Measurements from ENCODE around the gene VIT. TPM values are rescaled to one million over a fixed set of nuclear protein-coding genes. Genes with fewer than 3 reads are reported as not detected.

The VIT gene, protein sequence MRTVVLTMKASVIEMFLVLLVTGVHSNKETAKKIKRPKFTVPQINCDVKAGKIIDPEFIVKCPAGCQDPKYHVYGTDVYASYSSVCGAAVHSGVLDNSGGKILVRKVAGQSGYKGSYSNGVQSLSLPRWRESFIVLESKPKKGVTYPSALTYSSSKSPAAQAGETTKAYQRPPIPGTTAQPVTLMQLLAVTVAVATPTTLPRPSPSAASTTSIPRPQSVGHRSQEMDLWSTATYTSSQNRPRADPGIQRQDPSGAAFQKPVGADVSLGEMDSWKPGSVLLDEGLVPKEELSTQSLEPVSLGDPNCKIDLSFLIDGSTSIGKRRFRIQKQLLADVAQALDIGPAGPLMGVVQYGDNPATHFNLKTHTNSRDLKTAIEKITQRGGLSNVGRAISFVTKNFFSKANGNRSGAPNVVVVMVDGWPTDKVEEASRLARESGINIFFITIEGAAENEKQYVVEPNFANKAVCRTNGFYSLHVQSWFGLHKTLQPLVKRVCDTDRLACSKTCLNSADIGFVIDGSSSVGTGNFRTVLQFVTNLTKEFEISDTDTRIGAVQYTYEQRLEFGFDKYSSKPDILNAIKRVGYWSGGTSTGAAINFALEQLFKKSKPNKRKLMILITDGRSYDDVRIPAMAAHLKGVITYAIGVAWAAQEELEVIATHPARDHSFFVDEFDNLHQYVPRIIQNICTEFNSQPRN
- total RNA-seq = 67.9 TPM

- no peak for DNase-seq (ENCODE audit: low spot score)
- intact Hi-C loops (cut with DNase I) = no loop called here
- peak; percentile 82 for ATAC-seq
These were observed at the start of gene VIT for GRCh38 chr2:36696533-36696932. Gene VIT, plus strand, starts transcription at chr2:36696707. Its CDS starts 19,664 bp downstream, at chr2:36716371.

- intact Hi-C loops (cut with DNase I) = no loop called here
- ATAC-seq = no peak
These were observed 46.3 kb upstream of the VIT start for GRCh38 chr2:36650031-36650829.

GRCh38 chr2:36653155-36653554 lies 43.4 kb upstream of the VIT start:
- no peak for ATAC-seq
- intact Hi-C loops (cut with DNase I) = no loop called here

More at GRCh38 chr2:36650031-36650829, 46.3 kb upstream of the VIT start:
- DNase-seq (ENCODE audit: low spot score) = no peak

GRCh38 chr2:36653967-36654694 lies 42.4 kb upstream of the VIT start:
- intact Hi-C loops (cut with DNase I) = no loop called here
- no peak for DNase-seq (ENCODE audit: low spot score)
- no peak for ATAC-seq

More at GRCh38 chr2:36653155-36653554, 43.4 kb upstream of the VIT start:
- DNase-seq (ENCODE audit: low spot score) = no peak

GRCh38 chr2:36655453-36655852 lies 41.1 kb upstream of the VIT start:
- intact Hi-C loops (cut with DNase I) = no loop called here
- DNase-seq (ENCODE audit: low spot score) (no peak), ATAC-seq (peak; percentile 52)

GRCh38 chr2:36657703-36658102 lies 38.8 kb upstream of the VIT start:
- DNase-seq (ENCODE audit: low spot score) (no peak), ATAC-seq (no peak)
- intact Hi-C loops (cut with DNase I) = no loop called here

GRCh38 chr2:36658277-36658748 lies 38.2 kb upstream of the VIT start:
- ATAC-seq (no peak), DNase-seq (ENCODE audit: low spot score) (no peak)
- intact Hi-C loops (cut with DNase I) = no loop called here

GRCh38 chr2:36659218-36659617 lies 37.3 kb upstream of the VIT start:
- intact Hi-C loops (cut with DNase I) = no loop called here
- DNase-seq (ENCODE audit: low spot score) = no peak
- ATAC-seq = no peak

DNA sequence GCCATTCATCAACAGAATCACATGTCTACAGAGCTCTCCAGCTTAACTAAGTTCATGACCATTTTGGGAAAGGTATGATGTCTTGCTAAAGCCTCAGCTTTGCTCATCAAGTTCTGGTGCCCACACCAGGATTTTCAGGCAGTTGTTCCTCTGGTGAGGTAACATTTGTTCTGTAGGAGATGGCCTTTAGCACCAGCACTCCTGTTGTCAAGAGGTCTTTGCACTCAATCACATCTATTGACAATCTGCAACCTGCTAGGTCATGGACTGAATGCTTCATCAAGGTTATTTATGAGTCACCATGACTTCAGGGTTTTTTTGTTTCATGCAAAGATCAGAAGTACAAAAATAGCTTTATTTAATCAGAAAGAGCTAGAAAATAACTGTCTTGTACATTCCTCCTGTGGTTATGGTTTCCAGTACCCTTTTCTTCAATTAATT lies 36.6 kb upstream of the VIT start:
- intact Hi-C loops (cut with DNase I) = loop anchor here (10.0 kb wide), 1 partner anchor 305 kb away; the partner anchor contains the start of gene CRIM1
- no peak for ATAC-seq
- no peak for DNase-seq (ENCODE audit: low spot score)

DNA sequence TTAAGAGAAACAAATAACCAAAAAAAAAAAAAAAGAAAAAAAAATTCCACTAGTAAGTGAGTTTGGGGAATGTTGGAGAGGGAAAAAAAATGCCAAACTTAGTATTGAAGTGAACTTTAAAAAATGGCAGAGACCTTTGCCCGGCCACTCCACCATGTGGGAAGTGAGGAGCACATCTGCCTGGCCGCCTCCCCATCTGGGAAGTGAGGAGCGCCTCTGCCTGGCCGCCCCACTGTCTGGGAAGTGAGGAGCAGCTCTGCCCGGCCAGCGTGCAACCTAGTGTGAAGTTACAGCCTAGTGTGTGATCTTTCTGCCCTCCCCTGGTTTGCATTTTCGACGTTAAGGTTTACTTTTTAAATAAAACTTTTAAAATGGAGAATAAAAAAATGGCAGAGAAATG lies 33.9 kb upstream of the VIT start:
- ATAC-seq (no peak), DNase-seq (ENCODE audit: low spot score) (no peak)
- intact Hi-C loops (cut with DNase I) = loop anchor here (10.0 kb wide), 1 partner anchor 308 kb away; the partner anchor contains the start of gene CRIM1

DNA sequence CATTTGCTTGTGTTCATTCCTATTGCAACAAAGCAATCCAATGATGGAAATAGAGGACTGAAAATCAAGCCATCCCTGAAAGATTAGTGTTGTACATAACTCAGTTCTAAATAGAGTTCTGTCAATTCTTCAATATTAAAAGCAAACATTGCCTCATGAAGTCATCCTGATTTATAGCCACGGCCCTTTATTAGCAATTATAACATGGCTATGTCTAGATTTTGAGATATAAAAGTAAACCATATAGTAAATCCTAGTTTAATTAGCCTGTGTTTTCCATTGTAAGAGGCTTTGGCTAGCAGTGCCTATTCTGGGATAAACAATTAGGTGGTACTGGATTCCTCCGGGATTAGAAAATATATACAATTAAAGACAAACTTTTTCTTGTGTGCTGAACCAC lies 33.2 kb upstream of the VIT start:
- DNase-seq (ENCODE audit: low spot score) = no peak
- ATAC-seq = no peak
- intact Hi-C loops (cut with DNase I) = loop anchor here (10.0 kb wide), 1 partner anchor 308 kb away; the partner anchor contains the start of gene CRIM1

DNA sequence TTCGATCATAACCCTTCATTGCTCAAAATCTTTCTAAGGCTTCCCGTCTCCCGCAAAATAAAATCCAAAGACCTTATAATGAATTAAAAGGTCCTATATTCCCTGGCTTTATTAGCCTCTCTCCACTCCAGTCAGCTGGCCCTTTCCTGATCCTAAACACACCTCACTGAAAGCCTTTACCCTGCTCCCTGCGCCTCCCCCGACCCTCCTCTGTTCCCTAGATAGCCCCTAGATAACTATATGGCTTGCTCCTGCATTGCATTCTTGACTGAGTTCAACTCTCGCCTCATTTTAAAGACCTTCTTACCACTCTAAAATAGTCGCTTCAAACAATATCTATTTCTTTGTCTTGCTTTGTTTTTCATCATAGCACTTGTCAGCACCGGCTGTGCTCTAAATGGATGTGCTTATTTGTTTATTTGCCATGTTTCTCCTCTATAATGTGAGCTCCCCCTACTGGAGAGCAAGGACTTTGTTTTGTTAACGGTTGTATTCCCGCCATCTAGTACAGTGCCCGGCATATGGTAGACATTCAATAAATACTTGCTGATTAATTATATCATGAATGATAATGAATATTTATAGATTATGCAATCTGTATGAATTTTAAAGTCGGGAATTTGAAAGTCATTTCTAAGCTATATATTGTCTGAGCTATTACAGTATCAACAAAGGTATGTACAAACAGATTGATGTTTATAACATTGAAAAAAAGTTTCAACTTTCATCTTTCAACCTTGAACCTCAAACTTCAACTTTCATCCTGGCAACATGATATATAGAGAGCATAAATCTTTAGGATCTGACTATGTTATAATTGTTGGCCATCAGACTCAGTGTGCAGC lies 32.4 kb upstream of the VIT start:
- ATAC-seq = peak; percentile 87
- DNase-seq (ENCODE audit: low spot score) = no peak
- intact Hi-C loops (cut with DNase I) = loop anchor here (10.0 kb wide), 1 partner anchor 309 kb away; the partner anchor contains the start of gene CRIM1

DNA sequence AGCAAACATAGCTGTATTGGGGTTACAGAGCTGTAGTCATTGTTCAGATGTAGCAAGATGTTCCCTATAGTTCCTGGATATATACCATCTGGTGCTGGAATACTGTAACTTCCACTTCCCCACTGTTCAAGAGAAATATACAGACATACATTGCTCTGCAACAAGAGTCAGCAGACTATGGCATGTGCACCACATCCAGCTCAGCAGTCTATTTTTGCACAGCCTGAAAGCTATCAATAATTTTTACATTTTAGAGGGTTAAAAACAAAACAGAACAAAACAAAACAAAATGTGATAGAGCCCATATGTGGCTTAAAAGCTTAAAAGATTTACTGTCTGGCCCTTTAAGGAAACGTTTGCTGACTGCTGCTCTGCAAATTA lies 31.8 kb upstream of the VIT start:
- DNase-seq (ENCODE audit: low spot score) (no peak), ATAC-seq (no peak)
- intact Hi-C loops (cut with DNase I) = loop anchor here (10.0 kb wide), 1 partner anchor 310 kb away; the partner anchor contains the start of gene CRIM1

GRCh38 chr2:36667931-36668330 lies 28.6 kb upstream of the VIT start:
- no peak for DNase-seq (ENCODE audit: low spot score)
- ATAC-seq = no peak
- intact Hi-C loops (cut with DNase I) = loop anchor here (10.0 kb wide), 1 partner anchor 313 kb away; the partner anchor contains the start of gene CRIM1

DNA sequence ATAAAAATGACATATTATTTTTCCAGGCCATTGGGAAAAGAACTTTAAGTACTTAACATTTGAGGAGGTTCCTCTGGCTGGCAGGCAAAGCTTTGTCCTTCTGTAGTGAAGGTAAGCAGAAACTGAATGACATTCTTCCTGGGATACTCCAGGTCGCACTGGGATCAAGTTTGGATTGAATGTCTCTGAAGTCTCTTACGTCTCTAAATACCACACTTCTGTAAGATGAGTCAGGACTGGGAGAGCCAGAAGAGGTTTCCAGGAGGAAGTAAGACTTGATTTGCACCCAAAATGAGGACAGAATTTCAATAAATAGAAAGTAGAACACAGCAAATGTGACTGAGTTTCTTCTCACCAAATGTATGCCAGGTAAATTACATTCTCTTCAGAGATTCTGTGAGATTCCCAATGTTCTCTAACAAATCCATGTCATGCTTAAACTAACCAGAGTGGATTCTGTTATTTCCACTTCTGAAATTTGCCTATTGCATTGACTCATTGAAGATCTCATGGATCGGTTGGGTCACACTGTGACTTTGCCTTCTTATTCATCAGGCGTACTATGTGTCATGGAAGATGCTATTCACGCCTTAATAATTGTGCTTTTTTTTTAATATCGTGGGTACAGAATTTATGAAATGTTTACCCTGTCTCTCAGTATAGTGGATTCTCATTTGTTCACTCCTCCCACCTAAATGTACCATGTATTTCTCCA lies 25.5 kb upstream of the VIT start:
- ATAC-seq = no peak
- intact Hi-C loops (cut with DNase I) = no loop called here
- no peak for DNase-seq (ENCODE audit: low spot score)

DNA sequence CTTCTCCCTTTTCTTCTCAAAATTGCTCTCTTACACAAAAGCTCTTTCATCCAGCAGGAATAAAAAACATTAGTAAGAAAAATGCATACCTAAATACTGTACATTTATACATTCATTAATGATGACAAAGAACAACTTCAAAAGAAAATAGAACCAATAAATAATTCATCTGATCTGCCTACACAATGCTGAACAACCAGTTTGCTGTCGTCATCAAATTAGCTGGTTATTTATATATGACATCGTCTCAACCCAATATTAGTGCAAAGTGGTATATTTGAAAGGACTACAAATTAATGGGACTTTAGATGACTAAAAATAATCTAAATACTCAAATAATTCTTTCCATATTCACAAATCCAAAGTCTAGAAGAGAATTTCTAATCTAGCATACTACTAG lies 24.8 kb upstream of the VIT start:
- intact Hi-C loops (cut with DNase I) = no loop called here
- ATAC-seq = no peak
- DNase-seq (ENCODE audit: low spot score) = no peak

- no peak for ATAC-seq
- intact Hi-C loops (cut with DNase I) = no loop called here
- no peak for DNase-seq (ENCODE audit: low spot score)
These were observed 24.3 kb upstream of the VIT start for GRCh38 chr2:36672199-36672598.

Data from sciatic nerve (tissue), 2 donors.